HUES48 (cell line): Measurements from ENCODE around the gene ZNF28.
"Not testable (repeated sequence)": the region's sequence is repeated elsewhere in the genome, so short reads cannot be mapped to it uniquely, and the experiment has no call there.

Experiments used
- H3K27ac ChIP-seq: one replicate; pipeline ENCODE4 v1.7.0; 2013; ENCODE audit warnings: low read depth, low read length, inconsistent platforms
- H3K27me3 ChIP-seq: 2 replicates; pipeline ENCODE4 v1.6.1; 2013; ENCODE audit warnings: mild to moderate bottlenecking, low read length; ENCODE audit not compliant: control insufficient read depth, insufficient read depth
- H3K36me3 ChIP-seq: 2 replicates; pipeline ENCODE4 v1.6.1; 2013; ENCODE audit warnings: low read length; ENCODE audit not compliant: control insufficient read depth, insufficient read depth
- H3K4me1 ChIP-seq: 2 replicates; pipeline ENCODE4 v1.6.1; 2013; ENCODE audit warnings: mild to moderate bottlenecking, low read length; ENCODE audit not compliant: control insufficient read depth, insufficient read depth
- H3K4me3 ChIP-seq: 2 replicates; pipeline ENCODE4 v1.5.1; 2013; ENCODE audit warnings: mild to moderate bottlenecking, low read depth, low read length
- H3K9ac ChIP-seq: 2 replicates; pipeline ENCODE4 v1.6.1; 2013; ENCODE audit warnings: mild to moderate bottlenecking, low read depth, low read length, moderate library complexity
- H3K9me3 ChIP-seq: 2 replicates; pipeline ENCODE4 v1.6.1; 2013; ENCODE audit warnings: low read length; ENCODE audit not compliant: control insufficient read depth, insufficient read depth

ZNF28 gene

GRCh38 chr19:52821204-52821960 lies at the start of gene ZNF28:
TSS of gene ZNF28 (minus strand) at chr19:52821633. CDS start at chr19:52817958, 3,675 bp downstream.
- Histone ChIP-seq H3K4me3 (peak within 1 kb of the TSS; percentile 67), H3K36me3 (peaks cover 12% of the 10 kb centered on the region)
- not testable (repeated sequence) for H3K27ac ChIP-seq

GRCh38 chr19:52868031-52868430 lies 46.6 kb upstream of the ZNF28 start:
- H3K36me3 ChIP-seq, H3K27me3 ChIP-seq, H3K4me1 ChIP-seq, H3K9me3 ChIP-seq, H3K4me3 ChIP-seq, H3K27ac ChIP-seq, H3K9ac ChIP-seq: not testable (repeated sequence)

More at GRCh38 chr19:52821204-52821960, at the start of gene ZNF28:
- H3K9me3 ChIP-seq, H3K9ac ChIP-seq, H3K4me1 ChIP-seq, H3K27me3 ChIP-seq: not testable (repeated sequence)

GRCh38 chr19:52857378-52858191 lies 36.2 kb upstream of the ZNF28 start, which contains the start of gene ZNF468:
TSS of gene ZNF468 (minus strand) at chr19:52857619. CDS start at chr19:52854272, 3,347 bp downstream.
- Histone ChIP-seq H3K4me3 (peak within 1 kb of the TSS; percentile 98), H3K27ac (peak within 1 kb of the TSS; percentile 84), H3K36me3 (peaks cover 13% of the 10 kb centered on the region)
- not testable (repeated sequence) for H3K9ac ChIP-seq, H3K27me3 ChIP-seq, H3K4me1 ChIP-seq, H3K9me3 ChIP-seq

- H3K27ac ChIP-seq, H3K9ac ChIP-seq, H3K4me1 ChIP-seq, H3K27me3 ChIP-seq, H3K9me3 ChIP-seq: not testable (repeated sequence)
- Histone ChIP-seq H3K36me3 (peaks cover 19% of the 10 kb centered on the region), H3K4me3 (peak overlapping the region; percentile 98)
These were observed 35.3 kb upstream of the ZNF28 start for GRCh38 chr19:52856540-52857377.

- H3K27ac ChIP-seq, H3K9ac ChIP-seq, H3K4me3 ChIP-seq, H3K9me3 ChIP-seq, H3K4me1 ChIP-seq, H3K27me3 ChIP-seq: not testable (repeated sequence)
- peaks cover 87% of the 10 kb centered on the region for H3K36me3 ChIP-seq
These were observed 25.9 kb upstream of the ZNF28 start for GRCh38 chr19:52847352-52847751.

- H3K4me3 ChIP-seq, H3K27me3 ChIP-seq, H3K9ac ChIP-seq, H3K27ac ChIP-seq, H3K4me1 ChIP-seq: not testable (repeated sequence)
- Histone ChIP-seq H3K9me3 (peaks cover 39% of the 10 kb centered on the region), H3K36me3 (peaks cover 73% of the 10 kb centered on the region)
These were observed 19.5 kb upstream of the ZNF28 start for GRCh38 chr19:52840825-52841465.

GRCh38 chr19:52834289-52834688 lies 12.9 kb upstream of the ZNF28 start:
- H3K27me3 ChIP-seq, H3K4me3 ChIP-seq, H3K9ac ChIP-seq, H3K4me1 ChIP-seq, H3K9me3 ChIP-seq, H3K27ac ChIP-seq, H3K36me3 ChIP-seq: not testable (repeated sequence)

GRCh38 chr19:52833541-52833940 lies 12.1 kb upstream of the ZNF28 start:
- not testable (repeated sequence) for H3K9ac ChIP-seq, H3K36me3 ChIP-seq, H3K9me3 ChIP-seq, H3K27me3 ChIP-seq, H3K4me1 ChIP-seq, H3K4me3 ChIP-seq, H3K27ac ChIP-seq

- not testable (repeated sequence) for H3K27me3 ChIP-seq, H3K36me3 ChIP-seq, H3K9ac ChIP-seq, H3K4me3 ChIP-seq, H3K9me3 ChIP-seq, H3K4me1 ChIP-seq, H3K27ac ChIP-seq
These were observed 8.4 kb upstream of the ZNF28 start for GRCh38 chr19:52829866-52830265.

- no peak overlapping the region for H3K9ac ChIP-seq
- no peak overlapping the region for H3K27ac ChIP-seq
- H3K9me3 ChIP-seq, result no peaks in the 10 kb centered on the region
- H3K4me1 ChIP-seq, result no peaks in the 10 kb centered on the region
- no peaks in the 10 kb centered on the region for H3K36me3 ChIP-seq
- no peaks in the 10 kb centered on the region for H3K27me3 ChIP-seq
- no peak overlapping the region for H3K4me3 ChIP-seq
These were observed 4.3 kb upstream of the ZNF28 start for GRCh38 chr19:52825765-52826164.
